C4-2B (cell line): ENCODE data around the gene FGD4.

Source experiments
- ZFX ChIP-seq: fragments of 450-650 bp; IDR thresholded peaks from 2 replicates; pipeline ENCODE4 v1.6.1; 2017
- TF ChIP-seq, protein P1 (sequence below): fragments of 450-650 bp; conservative IDR thresholded peaks from 2 replicates; pipeline ENCODE4 v1.5.1; 2017; ENCODE audit warnings: mild to moderate bottlenecking

DNA sequence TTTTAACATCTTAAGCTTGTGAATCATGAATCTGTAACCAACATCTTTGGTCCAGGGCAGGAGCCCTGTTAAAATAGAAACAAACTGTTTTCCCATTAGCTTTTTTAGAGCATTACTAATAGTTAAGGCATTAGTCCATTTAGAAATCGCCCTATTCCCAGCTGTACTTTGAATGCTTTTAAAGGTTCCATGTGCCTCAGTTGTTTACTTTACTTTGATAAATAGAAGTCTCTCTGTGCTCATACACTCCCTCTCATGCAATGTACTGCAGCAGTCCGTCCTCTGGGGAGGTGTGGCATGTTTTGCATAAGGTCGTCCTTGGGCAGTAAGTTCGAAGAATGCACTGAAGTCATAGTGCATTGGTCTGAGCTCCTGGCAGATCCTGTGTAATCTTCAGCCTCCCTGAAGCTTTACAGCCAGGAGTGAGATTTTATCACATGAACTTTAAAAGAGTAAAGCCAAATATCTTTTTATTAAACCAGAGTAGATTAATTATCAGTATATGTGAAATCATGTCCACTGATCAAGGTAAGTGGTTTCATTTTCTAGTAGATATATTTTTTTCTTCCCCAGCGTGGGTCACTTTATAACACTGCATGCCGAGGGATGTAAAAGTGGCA, 134.7 kb downstream of the FGD4 start:
- TF ChIP-seq, protein P1, sequence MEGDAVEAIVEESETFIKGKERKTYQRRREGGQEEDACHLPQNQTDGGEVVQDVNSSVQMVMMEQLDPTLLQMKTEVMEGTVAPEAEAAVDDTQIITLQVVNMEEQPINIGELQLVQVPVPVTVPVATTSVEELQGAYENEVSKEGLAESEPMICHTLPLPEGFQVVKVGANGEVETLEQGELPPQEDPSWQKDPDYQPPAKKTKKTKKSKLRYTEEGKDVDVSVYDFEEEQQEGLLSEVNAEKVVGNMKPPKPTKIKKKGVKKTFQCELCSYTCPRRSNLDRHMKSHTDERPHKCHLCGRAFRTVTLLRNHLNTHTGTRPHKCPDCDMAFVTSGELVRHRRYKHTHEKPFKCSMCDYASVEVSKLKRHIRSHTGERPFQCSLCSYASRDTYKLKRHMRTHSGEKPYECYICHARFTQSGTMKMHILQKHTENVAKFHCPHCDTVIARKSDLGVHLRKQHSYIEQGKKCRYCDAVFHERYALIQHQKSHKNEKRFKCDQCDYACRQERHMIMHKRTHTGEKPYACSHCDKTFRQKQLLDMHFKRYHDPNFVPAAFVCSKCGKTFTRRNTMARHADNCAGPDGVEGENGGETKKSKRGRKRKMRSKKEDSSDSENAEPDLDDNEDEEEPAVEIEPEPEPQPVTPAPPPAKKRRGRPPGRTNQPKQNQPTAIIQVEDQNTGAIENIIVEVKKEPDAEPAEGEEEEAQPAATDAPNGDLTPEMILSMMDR, result no peak
- no peak for TF ChIP-seq ZFX
